ENCODE results near the gene LRGUK. TPM values are rescaled to one million over a fixed set of nuclear protein-coding genes. Genes with fewer than 3 reads are reported as not detected.

Gene LRGUK
- 0.17 to 0.63 TPM (median 0.30 TPM) in 5 replicates for total RNA-seq (2022; extraction: Qiagen RNA extraction)

GRCh38 chr7:134126966-134127848, at the start of gene LRGUK:
TSS of gene LRGUK (plus strand) at chr7:134127340. CDS start at chr7:134127368, 28 bp downstream.

Other genes with a start within 250 kb of the LRGUK start
- 32.8 to 37.8 TPM (median 35.1 TPM) in 5 replicates for gene SLC35B4, start 189.6 kb downstream of the LRGUK start, total RNA-seq (2022; extraction: Qiagen RNA extraction)

Data from A549 treated with Hydrocortisone at 1 μM for 4 hours (cell line).